ENCODE data around the gene COA1. TPM values are rescaled to one million over a fixed set of nuclear protein-coding genes. Genes with fewer than 3 reads are reported as not detected.

Gene COA1
- polyA plus RNA-seq, 1 donor from 2014 or later, result 157 TPM

GRCh38 chr7:43655584-43655983 lies 73.7 kb downstream of the COA1 start:
- Histone ChIP-seq H3K27ac (ENCODE audit: low read length) (no peak overlapping the region), H3K27me3 (ENCODE audit: insufficient read depth, low read depth, low read length) (no peaks in the 10 kb centered on the region), H3K36me3 (ENCODE audit: insufficient read depth, low read length) (no peaks in the 10 kb centered on the region), H2AFZ (ENCODE audit: low read depth, low read length) (no peak overlapping the region), H3K9me3 (ENCODE audit: low read length) (no peaks in the 10 kb centered on the region), H3K9me2 (ENCODE audit: insufficient read depth, low read length) (no peaks in the 10 kb centered on the region), H4K20me1 (ENCODE audit: insufficient read depth) (no peaks in the 10 kb centered on the region), H3K9ac (ENCODE audit: low read length) (no peak overlapping the region), H3K4me3 (ENCODE audit: low read length) (no peak overlapping the region), H3K4me2 (ENCODE audit: low read length) (no peak overlapping the region), H3K79me2 (replicated peaks; ENCODE audit: insufficient read depth, low read length) (no peaks in the 10 kb centered on the region), H3F3A (ENCODE audit: insufficient read depth, low read length, poor library complexity, severe bottlenecking) (no peaks in the 10 kb centered on the region)
- TF ChIP-seq, protein P1, sequence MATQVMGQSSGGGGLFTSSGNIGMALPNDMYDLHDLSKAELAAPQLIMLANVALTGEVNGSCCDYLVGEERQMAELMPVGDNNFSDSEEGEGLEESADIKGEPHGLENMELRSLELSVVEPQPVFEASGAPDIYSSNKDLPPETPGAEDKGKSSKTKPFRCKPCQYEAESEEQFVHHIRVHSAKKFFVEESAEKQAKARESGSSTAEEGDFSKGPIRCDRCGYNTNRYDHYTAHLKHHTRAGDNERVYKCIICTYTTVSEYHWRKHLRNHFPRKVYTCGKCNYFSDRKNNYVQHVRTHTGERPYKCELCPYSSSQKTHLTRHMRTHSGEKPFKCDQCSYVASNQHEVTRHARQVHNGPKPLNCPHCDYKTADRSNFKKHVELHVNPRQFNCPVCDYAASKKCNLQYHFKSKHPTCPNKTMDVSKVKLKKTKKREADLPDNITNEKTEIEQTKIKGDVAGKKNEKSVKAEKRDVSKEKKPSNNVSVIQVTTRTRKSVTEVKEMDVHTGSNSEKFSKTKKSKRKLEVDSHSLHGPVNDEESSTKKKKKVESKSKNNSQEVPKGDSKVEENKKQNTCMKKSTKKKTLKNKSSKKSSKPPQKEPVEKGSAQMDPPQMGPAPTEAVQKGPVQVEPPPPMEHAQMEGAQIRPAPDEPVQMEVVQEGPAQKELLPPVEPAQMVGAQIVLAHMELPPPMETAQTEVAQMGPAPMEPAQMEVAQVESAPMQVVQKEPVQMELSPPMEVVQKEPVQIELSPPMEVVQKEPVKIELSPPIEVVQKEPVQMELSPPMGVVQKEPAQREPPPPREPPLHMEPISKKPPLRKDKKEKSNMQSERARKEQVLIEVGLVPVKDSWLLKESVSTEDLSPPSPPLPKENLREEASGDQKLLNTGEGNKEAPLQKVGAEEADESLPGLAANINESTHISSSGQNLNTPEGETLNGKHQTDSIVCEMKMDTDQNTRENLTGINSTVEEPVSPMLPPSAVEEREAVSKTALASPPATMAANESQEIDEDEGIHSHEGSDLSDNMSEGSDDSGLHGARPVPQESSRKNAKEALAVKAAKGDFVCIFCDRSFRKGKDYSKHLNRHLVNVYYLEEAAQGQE (IDR thresholded peaks at IDR 0.05; ENCODE audit: borderline replicate concordance), result no peak
- TF ChIP-seq EZH2 (IDR thresholded peaks at IDR 0.05; ENCODE audit: borderline replicate concordance, insufficient read depth, low read length, poor library complexity, severe bottlenecking), result no peak
- no peak for TF ChIP-seq EP300 (conservative IDR thresholded peaks at IDR 0.05; ENCODE audit: poor library complexity, severe bottlenecking)
- no peak for TF ChIP-seq POLR2AphosphoS5 (IDR thresholded peaks at IDR 0.05)

DNA sequence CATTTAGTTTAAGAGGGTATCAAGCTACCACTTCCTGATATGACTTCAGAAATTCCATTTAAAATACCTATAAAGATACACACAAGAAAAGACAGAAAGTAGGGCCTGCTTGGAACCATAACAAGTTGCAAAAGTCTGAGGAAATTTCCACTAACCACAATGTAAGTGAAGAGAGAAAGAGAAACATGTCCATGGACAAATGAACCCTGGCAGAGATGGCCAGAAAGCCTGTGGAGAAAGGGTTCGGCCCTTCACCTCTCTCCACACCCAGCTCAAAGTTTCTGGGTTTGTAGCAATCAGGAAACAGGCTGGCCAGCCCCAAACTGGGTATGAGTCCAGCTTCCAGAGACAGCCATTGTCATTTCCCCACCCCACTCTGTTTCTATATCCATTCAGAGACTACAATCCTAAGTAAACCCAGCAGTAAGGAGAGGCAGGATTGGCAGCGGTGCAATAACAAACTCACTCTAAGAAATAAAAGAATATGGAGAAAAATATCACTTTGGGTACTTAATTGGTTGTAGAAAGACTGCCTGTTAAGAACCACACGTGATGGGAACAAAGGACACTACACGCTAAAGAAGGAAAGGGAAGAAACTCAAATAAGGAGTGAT lies 75.3 kb downstream of the COA1 start:
- Histone ChIP-seq H3F3A (ENCODE audit: insufficient read depth, low read length, poor library complexity, severe bottlenecking) (no peaks in the 10 kb centered on the region), H3K79me2 (replicated peaks; ENCODE audit: insufficient read depth, low read length) (no peaks in the 10 kb centered on the region), H4K20me1 (ENCODE audit: insufficient read depth) (no peaks in the 10 kb centered on the region), H3K36me3 (ENCODE audit: insufficient read depth, low read length) (no peaks in the 10 kb centered on the region), H2AFZ (ENCODE audit: low read depth, low read length) (no peak overlapping the region), H3K27ac (ENCODE audit: low read length) (no peak overlapping the region), H3K4me2 (ENCODE audit: low read length) (no peak overlapping the region), H3K27me3 (ENCODE audit: insufficient read depth, low read depth, low read length) (no peaks in the 10 kb centered on the region), H3K9me3 (ENCODE audit: low read length) (no peaks in the 10 kb centered on the region), H3K4me3 (ENCODE audit: low read length) (no peak overlapping the region), H3K9ac (ENCODE audit: low read length) (no peak overlapping the region), H3K9me2 (ENCODE audit: insufficient read depth, low read length) (no peaks in the 10 kb centered on the region)
- TF ChIP-seq MXI1 (conservative IDR thresholded peaks at IDR 0.05; ENCODE audit: poor library complexity, severe bottlenecking) (no peak), TAF1 (IDR thresholded peaks at IDR 0.05; ENCODE audit: low read depth) (no peak), RAD21 (conservative IDR thresholded peaks at IDR 0.05) (no peak), SMC3 (conservative IDR thresholded peaks at IDR 0.05; ENCODE audit: poor library complexity) (no peak), EZH2 (IDR thresholded peaks at IDR 0.05; ENCODE audit: borderline replicate concordance, insufficient read depth, low read length, poor library complexity, severe bottlenecking) (no peak)

- no peak overlapping the region for H3K27ac ChIP-seq (ENCODE audit: low read length)
- H3K4me2 ChIP-seq (ENCODE audit: low read length), result no peak overlapping the region
- no peak overlapping the region for H3K9ac ChIP-seq (ENCODE audit: low read length)
- TF ChIP-seq RAD21 (conservative IDR thresholded peaks at IDR 0.05) (no peak), POLR2AphosphoS5 (IDR thresholded peaks at IDR 0.05) (no peak), SMC3 (conservative IDR thresholded peaks at IDR 0.05; ENCODE audit: poor library complexity) (no peak), MXI1 (conservative IDR thresholded peaks at IDR 0.05; ENCODE audit: poor library complexity, severe bottlenecking) (no peak), CTCF (IDR thresholded peaks at IDR 0.05; ENCODE audit: poor library complexity, severe bottlenecking) (no peak), EZH2 (IDR thresholded peaks at IDR 0.05; ENCODE audit: borderline replicate concordance, insufficient read depth, low read length, poor library complexity, severe bottlenecking) (no peak)
- TF ChIP-seq, protein P1 (IDR thresholded peaks at IDR 0.05; ENCODE audit: borderline replicate concordance), result no peak
- H3K27me3 ChIP-seq (ENCODE audit: insufficient read depth, low read depth, low read length), result no peaks in the 10 kb centered on the region
- H3K4me3 ChIP-seq (ENCODE audit: low read length), result no peak overlapping the region
- H3F3A ChIP-seq (ENCODE audit: insufficient read depth, low read length, poor library complexity, severe bottlenecking), result no peaks in the 10 kb centered on the region
- H2AFZ ChIP-seq (ENCODE audit: low read depth, low read length), result no peak overlapping the region
- H3K79me2 ChIP-seq (replicated peaks; ENCODE audit: insufficient read depth, low read length), result no peaks in the 10 kb centered on the region
- no peaks in the 10 kb centered on the region for H4K20me1 ChIP-seq (ENCODE audit: insufficient read depth)
- H3K36me3 ChIP-seq (ENCODE audit: insufficient read depth, low read length), result no peaks in the 10 kb centered on the region
- no peaks in the 10 kb centered on the region for H3K9me2 ChIP-seq (ENCODE audit: insufficient read depth, low read length)
- H3K9me3 ChIP-seq (ENCODE audit: low read length), result no peaks in the 10 kb centered on the region
Observed at GRCh38 chr7:43653466-43653865, 75.9 kb downstream of the COA1 start.

Measured in neural cell (in vitro differentiated cells).